IPS-15b (cell line): ENCODE results near the gene ITGA8.

Experiments
- H3K27me3 ChIP-seq: one replicate; pipeline ENCODE4 v1.6.1; 2013; ENCODE audit warnings: low read length; ENCODE audit not compliant: control insufficient read depth, insufficient read depth
- H3K36me3 ChIP-seq: one replicate; pipeline ENCODE4 v1.6.1; 2013; ENCODE audit warnings: low read length; ENCODE audit not compliant: control insufficient read depth, insufficient read depth
- H3K4me1 ChIP-seq: one replicate; pipeline ENCODE4 v1.6.1; 2013; ENCODE audit warnings: mild to moderate bottlenecking, low read length; ENCODE audit not compliant: control insufficient read depth, insufficient read depth
- H3K4me3 ChIP-seq: one replicate; pipeline ENCODE4 v1.5.1; 2013; ENCODE audit warnings: low read depth, low read length
- H3K9ac ChIP-seq: one replicate; pipeline ENCODE4 v1.6.1; 2013; ENCODE audit warnings: low read depth, mild to moderate bottlenecking, low read length
- H3K9me3 ChIP-seq: one replicate; pipeline ENCODE4 v1.6.1; 2013; ENCODE audit warnings: mild to moderate bottlenecking, low read length; ENCODE audit not compliant: control insufficient read depth, insufficient read depth

The ITGA8 gene

GRCh38 chr10:15627617-15628196 lies 92.0 kb downstream of the ITGA8 start:
- no peaks in the 10 kb centered on the region for H3K36me3 ChIP-seq
- no peak overlapping the region for H3K9ac ChIP-seq
- no peaks in the 10 kb centered on the region for H3K4me1 ChIP-seq
- no peak overlapping the region for H3K4me3 ChIP-seq
- H3K27me3 ChIP-seq, result no peaks in the 10 kb centered on the region
- H3K9me3 ChIP-seq, result no peaks in the 10 kb centered on the region

GRCh38 chr10:15626937-15627336 lies 92.8 kb downstream of the ITGA8 start:
- H3K36me3 ChIP-seq, result no peaks in the 10 kb centered on the region
- no peaks in the 10 kb centered on the region for H3K4me1 ChIP-seq
- no peaks in the 10 kb centered on the region for H3K27me3 ChIP-seq
- H3K9ac ChIP-seq, result no peak overlapping the region
- H3K4me3 ChIP-seq, result no peak overlapping the region
- H3K9me3 ChIP-seq, result no peaks in the 10 kb centered on the region

DNA sequence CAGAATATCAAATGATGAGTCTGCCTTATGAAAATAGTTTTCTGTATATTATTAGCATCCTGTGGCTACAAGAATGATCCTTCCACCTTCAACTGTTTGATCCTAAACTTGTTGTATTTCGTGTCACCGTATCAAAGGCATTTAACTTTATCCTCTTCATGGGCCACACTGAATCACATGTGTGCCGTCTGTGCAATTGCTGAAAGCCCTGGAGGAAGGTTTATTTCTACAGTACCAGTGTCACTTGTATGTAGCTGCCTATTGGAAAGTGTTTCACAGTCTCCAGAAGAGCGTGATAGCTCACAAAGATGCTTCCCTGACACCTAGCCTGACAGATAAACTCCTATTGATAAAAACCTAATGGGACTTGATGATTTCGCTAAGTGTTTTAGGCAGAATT lies 94.5 kb downstream of the ITGA8 start:
- H3K4me1 ChIP-seq, result no peaks in the 10 kb centered on the region

GRCh38 chr10:15624401-15625196 lies 95.1 kb downstream of the ITGA8 start:
- Histone ChIP-seq H3K4me3 (no peak overlapping the region), H3K9ac (no peak overlapping the region), H3K36me3 (no peaks in the 10 kb centered on the region), H3K9me3 (no peaks in the 10 kb centered on the region), H3K4me1 (no peaks in the 10 kb centered on the region), H3K27me3 (no peaks in the 10 kb centered on the region)

More for the DNA sequence above, 94.5 kb downstream of the ITGA8 start:
- H3K36me3 ChIP-seq, result no peaks in the 10 kb centered on the region
- no peak overlapping the region for H3K9ac ChIP-seq
- no peaks in the 10 kb centered on the region for H3K27me3 ChIP-seq
- H3K4me3 ChIP-seq, result no peak overlapping the region
- no peaks in the 10 kb centered on the region for H3K9me3 ChIP-seq

DNA sequence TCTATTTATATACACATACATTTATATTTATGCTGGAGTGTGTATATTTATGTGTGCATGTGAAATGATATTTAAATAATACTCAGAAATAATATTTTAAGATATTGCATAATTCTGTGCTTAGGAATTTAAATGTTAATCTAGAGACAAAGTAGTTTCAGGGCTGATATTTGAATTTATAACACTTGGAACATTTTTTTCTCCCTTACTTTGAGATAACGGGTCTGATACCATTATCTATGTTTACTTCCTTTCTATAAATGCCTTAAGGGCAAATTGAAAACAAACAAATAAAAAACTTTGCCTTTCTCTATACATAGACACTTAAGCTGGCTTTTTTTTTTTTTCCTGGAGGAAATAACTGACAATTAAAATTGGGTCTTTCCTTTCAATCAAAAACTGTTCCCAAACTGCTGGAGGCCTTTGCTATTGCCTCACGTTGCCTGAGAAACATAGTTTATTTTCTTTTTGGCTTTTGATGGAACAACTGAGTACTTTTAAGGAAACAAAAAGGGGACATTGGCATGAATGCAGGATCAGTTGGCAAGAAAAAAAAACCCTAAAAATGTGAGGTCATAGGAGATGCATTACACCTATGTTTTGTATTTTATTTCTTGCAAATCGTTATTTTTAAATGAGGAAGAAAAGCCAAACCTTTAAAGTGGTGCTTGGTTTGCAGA lies 98.7 kb downstream of the ITGA8 start:
- Histone ChIP-seq H3K9me3 (no peaks in the 10 kb centered on the region), H3K27me3 (no peaks in the 10 kb centered on the region), H3K4me3 (no peak overlapping the region), H3K9ac (no peak overlapping the region), H3K4me1 (no peaks in the 10 kb centered on the region), H3K36me3 (no peaks in the 10 kb centered on the region)

GRCh38 chr10:15620337-15620736 lies 99.4 kb downstream of the ITGA8 start:
- H3K9me3 ChIP-seq, result no peaks in the 10 kb centered on the region

GRCh38 chr10:15609246-15609645 lies 110.5 kb downstream of the ITGA8 start:
- Histone ChIP-seq H3K4me1 (no peaks in the 10 kb centered on the region), H3K36me3 (no peaks in the 10 kb centered on the region), H3K9ac (no peak overlapping the region), H3K4me3 (no peak overlapping the region), H3K9me3 (no peaks in the 10 kb centered on the region), H3K27me3 (no peaks in the 10 kb centered on the region)

More at GRCh38 chr10:15620337-15620736, 99.4 kb downstream of the ITGA8 start:
- Histone ChIP-seq H3K27me3 (no peaks in the 10 kb centered on the region), H3K4me3 (no peak overlapping the region), H3K4me1 (no peaks in the 10 kb centered on the region), H3K36me3 (no peaks in the 10 kb centered on the region), H3K9ac (no peak overlapping the region)

GRCh38 chr10:15606377-15606776 lies 113.3 kb downstream of the ITGA8 start:
- no peaks in the 10 kb centered on the region for H3K4me1 ChIP-seq

GRCh38 chr10:15605740-15606369 lies 113.9 kb downstream of the ITGA8 start:
- no peaks in the 10 kb centered on the region for H3K4me1 ChIP-seq
- H3K4me3 ChIP-seq, result no peak overlapping the region
- no peaks in the 10 kb centered on the region for H3K27me3 ChIP-seq
- no peak overlapping the region for H3K9ac ChIP-seq
- H3K9me3 ChIP-seq, result no peaks in the 10 kb centered on the region
- H3K36me3 ChIP-seq, result no peaks in the 10 kb centered on the region

More at GRCh38 chr10:15606377-15606776, 113.3 kb downstream of the ITGA8 start:
- Histone ChIP-seq H3K4me3 (no peak overlapping the region), H3K27me3 (no peaks in the 10 kb centered on the region), H3K9me3 (no peaks in the 10 kb centered on the region), H3K36me3 (no peaks in the 10 kb centered on the region), H3K9ac (no peak overlapping the region)

DNA sequence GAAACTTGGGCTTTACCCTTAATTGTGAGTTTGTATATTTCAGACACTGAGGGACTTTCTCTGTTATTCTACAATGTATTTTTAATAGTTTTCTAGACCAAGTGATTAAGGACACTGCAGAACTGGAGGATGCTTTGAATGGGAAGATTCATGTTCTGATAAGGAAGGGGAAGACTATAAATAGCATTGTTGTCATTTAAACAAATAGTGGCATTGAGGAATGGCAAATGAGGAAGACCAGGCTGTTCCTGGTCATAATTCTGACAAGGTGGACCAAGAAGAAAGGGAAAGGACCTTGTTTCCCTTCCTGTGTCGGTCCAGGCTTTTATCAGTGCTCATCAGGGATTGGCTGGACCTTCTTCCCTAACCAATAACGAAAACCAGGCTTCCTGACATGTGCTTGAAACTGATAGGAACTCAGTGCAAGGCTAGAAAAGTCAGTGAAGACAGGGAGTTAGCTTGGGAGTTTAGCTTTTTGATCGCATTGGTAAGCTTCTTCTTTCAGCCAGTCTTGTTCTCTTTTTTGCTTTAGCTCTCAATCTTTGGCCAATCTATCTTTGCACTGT lies 116.2 kb downstream of the ITGA8 start:
- no peak overlapping the region for H3K9ac ChIP-seq
- H3K27me3 ChIP-seq, result no peaks in the 10 kb centered on the region
- H3K9me3 ChIP-seq, result no peaks in the 10 kb centered on the region
- H3K36me3 ChIP-seq, result no peaks in the 10 kb centered on the region
- H3K4me1 ChIP-seq, result no peaks in the 10 kb centered on the region
- H3K4me3 ChIP-seq, result no peak overlapping the region

DNA sequence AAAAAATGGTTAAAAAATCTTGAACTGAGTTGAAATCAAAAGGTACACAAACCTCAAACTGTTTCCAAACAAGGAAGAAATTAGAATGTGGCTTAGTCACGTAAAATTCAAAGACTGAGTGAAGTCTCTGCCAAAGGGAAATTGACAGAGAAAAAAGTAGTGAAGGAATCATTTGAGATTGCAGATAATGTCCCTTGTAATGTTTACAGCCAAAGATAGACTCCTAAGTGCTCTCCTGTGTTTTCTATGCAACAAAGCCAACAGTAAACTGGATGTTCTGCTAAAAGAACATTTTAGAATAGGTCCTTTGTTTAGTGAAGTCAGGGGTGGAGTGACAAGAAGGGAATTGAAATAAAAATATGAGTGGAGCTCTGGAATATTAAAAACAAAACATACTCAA lies 117.9 kb downstream of the ITGA8 start:
- Histone ChIP-seq H3K27me3 (no peaks in the 10 kb centered on the region), H3K9me3 (no peaks in the 10 kb centered on the region), H3K9ac (no peak overlapping the region), H3K4me3 (no peak overlapping the region), H3K4me1 (peaks cover 3% of the 10 kb centered on the region), H3K36me3 (no peaks in the 10 kb centered on the region)
